Sigmoid colon (tissue), 3 donors: ENCODE measurements around the gene PNPLA6.

Experiments used
- POLR2A ChIP-seq, 2 donors: fragments of 450-650 bp; IDR thresholded peaks; one replicate each; pipeline ENCODE4 v1.6.1; 2016; ENCODE audit warnings: antibody characterized with exemption in 2 of 2, mild to moderate bottlenecking in 2 of 2, moderate library complexity in 2 of 2
- TF ChIP-seq, protein P1 (sequence below), 4 experiments: fragments of 450-650 bp in 3 of 4; fragments of 200-600 bp in 1 of 4; IDR thresholded peaks; one replicate each; pipeline ENCODE4 v1.5.1; 2016 to 2019; ENCODE audit warnings: antibody characterized with exemption in 4 of 4, mild to moderate bottlenecking in 3 of 4, moderate library complexity in 2 of 4

DNA sequence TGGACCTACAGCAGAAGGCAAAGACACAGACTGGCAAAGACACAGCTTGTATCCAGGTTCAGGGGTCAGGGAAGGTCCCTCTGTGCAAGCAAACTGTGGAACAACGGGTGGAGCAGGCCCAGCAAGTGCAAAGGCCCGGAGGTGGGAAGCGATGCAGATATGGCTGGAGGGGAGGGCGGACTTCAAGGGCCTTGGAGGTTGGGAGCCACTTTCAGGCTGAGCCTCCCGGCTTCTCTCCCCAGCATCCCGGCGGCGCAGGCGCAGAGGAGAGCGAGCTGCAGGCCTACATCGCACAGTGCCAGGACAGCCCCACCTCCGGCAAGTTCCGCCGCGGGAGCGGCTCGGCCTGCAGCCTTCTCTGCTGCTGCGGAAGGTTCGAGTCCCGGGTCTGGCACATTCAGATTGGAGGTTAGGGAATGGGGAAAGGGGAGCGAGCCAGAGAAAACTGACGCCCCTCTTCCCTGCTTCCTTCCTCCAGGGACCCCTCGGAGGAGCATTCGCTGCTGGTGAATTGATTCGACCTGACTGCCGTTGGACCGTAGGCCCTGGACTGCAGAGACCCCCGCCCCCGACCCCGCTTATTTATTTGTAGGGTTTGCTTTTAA is 2.1 kb upstream of the PNPLA6 start:
- TF ChIP-seq, protein P1, sequence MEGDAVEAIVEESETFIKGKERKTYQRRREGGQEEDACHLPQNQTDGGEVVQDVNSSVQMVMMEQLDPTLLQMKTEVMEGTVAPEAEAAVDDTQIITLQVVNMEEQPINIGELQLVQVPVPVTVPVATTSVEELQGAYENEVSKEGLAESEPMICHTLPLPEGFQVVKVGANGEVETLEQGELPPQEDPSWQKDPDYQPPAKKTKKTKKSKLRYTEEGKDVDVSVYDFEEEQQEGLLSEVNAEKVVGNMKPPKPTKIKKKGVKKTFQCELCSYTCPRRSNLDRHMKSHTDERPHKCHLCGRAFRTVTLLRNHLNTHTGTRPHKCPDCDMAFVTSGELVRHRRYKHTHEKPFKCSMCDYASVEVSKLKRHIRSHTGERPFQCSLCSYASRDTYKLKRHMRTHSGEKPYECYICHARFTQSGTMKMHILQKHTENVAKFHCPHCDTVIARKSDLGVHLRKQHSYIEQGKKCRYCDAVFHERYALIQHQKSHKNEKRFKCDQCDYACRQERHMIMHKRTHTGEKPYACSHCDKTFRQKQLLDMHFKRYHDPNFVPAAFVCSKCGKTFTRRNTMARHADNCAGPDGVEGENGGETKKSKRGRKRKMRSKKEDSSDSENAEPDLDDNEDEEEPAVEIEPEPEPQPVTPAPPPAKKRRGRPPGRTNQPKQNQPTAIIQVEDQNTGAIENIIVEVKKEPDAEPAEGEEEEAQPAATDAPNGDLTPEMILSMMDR (IDR thresholded peaks at IDR 0.05), result no peak
- no peak for TF ChIP-seq POLR2A (IDR thresholded peaks at IDR 0.05)
